HG02759 (cell line): ENCODE data around the gene CACNA1C.

ENCODE experiments used
- ATAC-seq: cut with Tn5 transposase; IDR thresholded peaks from one replicate; pipeline ENCODE4 v1.9.1; 2021; ENCODE audit warnings: mild to moderate bottlenecking, moderate library complexity; ENCODE audit not compliant: unreplicated experiment

Gene CACNA1C

GRCh38 chr12:2228535-2228934, 175.7 kb downstream of the CACNA1C start:
- no peak for ATAC-seq

- ATAC-seq, result no peak
Measured at GRCh38 chr12:2229661-2230539, 177.1 kb downstream of the CACNA1C start.

GRCh38 chr12:2231011-2231595, 178.3 kb downstream of the CACNA1C start:
- no peak for ATAC-seq

- no peak for ATAC-seq
Measured at GRCh38 chr12:2231956-2232355, 179.2 kb downstream of the CACNA1C start.

GRCh38 chr12:2233034-2233433, 180.2 kb downstream of the CACNA1C start:
- ATAC-seq, result no peak

- no peak for ATAC-seq
Measured at GRCh38 chr12:2234091-2234490, 181.3 kb downstream of the CACNA1C start.

GRCh38 chr12:2234646-2235350, 182.0 kb downstream of the CACNA1C start:
- ATAC-seq, result no peak

GRCh38 chr12:2236506-2237294, 183.9 kb downstream of the CACNA1C start:
- no peak for ATAC-seq

GRCh38 chr12:2238111-2238510, 185.3 kb downstream of the CACNA1C start:
- no peak for ATAC-seq

- no peak for ATAC-seq
Measured at GRCh38 chr12:2239381-2239871, 186.6 kb downstream of the CACNA1C start.

GRCh38 chr12:2240390-2240789, 187.6 kb downstream of the CACNA1C start:
- no peak for ATAC-seq

GRCh38 chr12:2240984-2241383, 188.2 kb downstream of the CACNA1C start:
- no peak for ATAC-seq

- no peak for ATAC-seq
Measured at GRCh38 chr12:2242216-2242615, 189.4 kb downstream of the CACNA1C start.

GRCh38 chr12:2242816-2243215, 190.0 kb downstream of the CACNA1C start:
- ATAC-seq, result no peak

- no peak for ATAC-seq
Measured at GRCh38 chr12:2243275-2243674, 190.5 kb downstream of the CACNA1C start.

- ATAC-seq, result no peak
Measured at GRCh38 chr12:2244013-2244861, 191.4 kb downstream of the CACNA1C start.

- no peak for ATAC-seq
Measured at GRCh38 chr12:2246358-2246757, 193.6 kb downstream of the CACNA1C start.

GRCh38 chr12:2247120-2247519, 194.3 kb downstream of the CACNA1C start:
- ATAC-seq, result no peak

- no peak for ATAC-seq
Measured at GRCh38 chr12:2247596-2247995, 194.8 kb downstream of the CACNA1C start.
